ENCODE data around the gene TNNI2.

- TF ChIP-seq MAX (IDR thresholded peaks at IDR 0.05): no peak
- TF ChIP-seq EP300 (IDR thresholded peaks at IDR 0.05; ENCODE audit: borderline replicate concordance): no peak
- TF ChIP-seq CEBPB (IDR thresholded peaks at IDR 0.05): no peak
- no peak for TF ChIP-seq REST (IDR thresholded peaks at IDR 0.05; ENCODE audit: low read depth)
- TF ChIP-seq YY1 (IDR thresholded peaks at IDR 0.05; ENCODE audit: low read depth): no peak
- TF ChIP-seq EGR1 (IDR thresholded peaks at IDR 0.05): no peak
- TF ChIP-seq CREB1 (IDR thresholded peaks at IDR 0.05; ENCODE audit: low read depth): no peak
- no peak for TF ChIP-seq TAF1 (IDR thresholded peaks at IDR 0.05; ENCODE audit: low read depth)
- no peak for TF ChIP-seq RAD21 (IDR thresholded peaks at IDR 0.05; ENCODE audit: low read depth)
Observed at GRCh38 chr11:1880746-1881441, 42.1 kb downstream of the TNNI2 start.
